IgD-negative memory B cell (primary cell): ENCODE measurements around the gene PRMT7. TPM values are rescaled to one million over a fixed set of nuclear protein-coding genes. Genes with fewer than 3 reads are reported as not detected.

ENCODE experiments used
- H3K27ac Mint-ChIP-seq, 3 donors: one replicate each; pipeline ENCODE4 v1.8.0; 2020 to 2022; ENCODE audit warnings: mild to moderate bottlenecking in 3 of 3, mixed read lengths in 3 of 3, moderate library complexity in 1 of 3
- H3K27me3 Mint-ChIP-seq: one replicate; pipeline ENCODE4 v1.8.0; 2021; ENCODE audit warnings: mixed read lengths
- H3K36me3 Mint-ChIP-seq: one replicate; pipeline ENCODE4 v1.8.0; 2020; ENCODE audit warnings: mild to moderate bottlenecking, mixed read lengths
- H3K4me1 Mint-ChIP-seq, 3 donors: one replicate each; pipeline ENCODE4 v1.8.0; 2020 to 2022; ENCODE audit warnings: mixed read lengths in 3 of 3, mild to moderate bottlenecking in 1 of 3
- H3K4me3 Mint-ChIP-seq, 4 donors: one replicate each; pipeline ENCODE4 v1.8.0; 2020 to 2022; ENCODE audit warnings: mild to moderate bottlenecking in 4 of 4, mixed read lengths in 4 of 4, moderate library complexity in 3 of 4
- H3K9me3 Mint-ChIP-seq, 3 donors: one replicate each; pipeline ENCODE4 v1.8.0; 2020 to 2021; ENCODE audit warnings: mixed read lengths in 3 of 3, mild to moderate bottlenecking in 1 of 3
- polyA plus RNA-seq: library from polyadenylated mRNA; unstranded; fragments of 300-500 nt; fragmentation: Illumina TruSeq; gene quantifications from one replicate; pipeline ENCODE4 v1.2.3, GENCODE V29; 2021

Gene PRMT7
- polyA plus RNA-seq, 1 donor from 2014 or later: 22.8 TPM

DNA sequence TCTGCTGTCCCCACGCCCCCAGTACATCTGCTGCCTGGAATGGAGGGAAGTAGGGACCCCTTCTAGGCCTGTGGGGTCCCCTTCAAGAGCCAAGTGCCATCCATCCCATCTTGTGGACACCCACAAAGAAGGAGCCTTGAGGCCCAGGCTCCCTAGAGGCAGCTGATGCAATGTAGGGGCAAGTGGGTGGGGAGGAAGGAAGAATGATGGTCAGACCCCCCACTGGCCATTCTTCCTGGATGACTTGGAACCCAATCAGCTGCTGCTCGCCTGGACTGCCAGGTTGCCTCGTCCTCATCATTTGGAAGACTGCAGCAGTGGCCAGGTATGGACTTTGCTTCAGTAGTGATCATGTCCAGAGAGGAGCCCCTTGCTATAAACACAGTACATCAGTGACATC lies 88.6 kb downstream of the PRMT7 start:
- Mint-ChIP-seq H3K36me3 (no peaks in the 10 kb centered on the region), H3K9me3 (no peaks in the 10 kb centered on the region), H3K27ac (no peak overlapping the region), H3K4me3 (no peak overlapping the region), H3K4me1 (peaks cover 0 to 6% (median 2%) of the 10 kb centered on the region in 3 donors), H3K27me3 (peaks cover 3% of the 10 kb centered on the region)

DNA sequence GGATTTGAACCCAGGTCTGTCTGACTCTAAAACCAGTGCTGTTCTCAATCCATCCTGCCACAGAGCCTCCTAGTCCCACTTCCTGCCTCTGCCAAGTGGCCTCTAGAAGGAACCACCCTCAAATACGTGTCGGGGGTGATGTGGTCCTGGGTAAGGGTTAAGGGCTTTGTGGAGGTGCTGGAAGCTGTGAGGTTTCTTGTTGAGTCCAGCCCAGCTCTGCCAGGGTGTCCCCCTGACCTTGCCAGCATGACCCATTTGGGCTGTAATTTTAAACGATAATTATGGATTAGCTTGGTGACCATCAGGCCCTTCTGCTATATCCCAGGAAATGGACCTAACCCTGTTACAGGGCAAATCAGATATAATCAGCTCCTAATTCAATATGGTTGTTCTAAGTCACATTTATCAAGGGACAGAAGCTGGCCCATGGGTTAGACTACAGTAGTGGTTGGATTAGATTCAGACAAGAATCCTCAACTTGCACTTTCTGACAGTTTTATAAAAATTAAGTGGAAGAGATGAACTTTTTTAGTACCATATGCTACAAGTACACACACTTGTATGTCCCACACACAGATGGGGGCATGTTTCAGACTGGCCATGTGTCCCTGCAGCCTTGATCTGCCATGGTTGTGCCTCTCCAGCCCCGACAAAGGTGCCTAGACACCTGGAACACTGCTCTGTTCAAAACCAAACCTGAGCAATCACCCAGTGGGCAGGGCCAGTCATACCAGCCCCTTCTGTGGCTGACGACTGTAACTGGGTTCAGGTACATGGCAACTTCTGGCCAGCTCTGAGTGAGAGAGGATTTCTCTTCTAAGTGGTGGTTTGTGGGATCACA lies 89.5 kb downstream of the PRMT7 start:
- H3K4me3 Mint-ChIP-seq: no peak overlapping the region
- H3K36me3 Mint-ChIP-seq: no peaks in the 10 kb centered on the region
- no peaks in the 10 kb centered on the region for H3K9me3 Mint-ChIP-seq
- H3K27me3 Mint-ChIP-seq: peaks cover 3% of the 10 kb centered on the region
- no peak overlapping the region for H3K27ac Mint-ChIP-seq
- H3K4me1 Mint-ChIP-seq: peaks cover 0 to 6% (median 2%) of the 10 kb centered on the region in 3 donors

DNA sequence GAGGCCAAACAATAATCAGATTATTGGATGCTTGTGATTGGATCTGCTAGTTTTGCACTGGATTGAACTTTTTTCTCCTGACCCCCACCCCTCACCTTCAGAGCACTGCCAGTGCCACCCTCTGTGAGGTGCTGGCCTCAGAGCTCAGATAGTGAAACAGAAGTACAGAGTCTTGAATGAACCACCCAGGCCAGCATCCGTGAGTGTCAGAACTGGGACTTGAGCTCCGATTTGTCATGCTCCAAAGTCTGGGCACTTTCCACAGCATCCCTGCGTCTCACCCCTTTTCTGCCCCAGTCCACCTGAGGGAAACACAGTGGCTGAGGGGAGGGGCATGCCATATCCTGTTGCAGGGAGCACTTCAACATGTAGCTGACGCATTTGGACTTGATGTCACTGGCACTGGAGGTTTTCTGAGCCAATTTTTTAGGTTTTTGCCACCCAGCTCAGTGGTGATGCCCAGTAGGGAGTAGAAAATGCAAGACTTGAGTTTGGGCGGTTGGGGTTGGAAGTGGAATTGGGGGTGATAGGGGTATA lies 90.2 kb downstream of the PRMT7 start:
- Mint-ChIP-seq H3K4me3 (no peak overlapping the region), H3K27ac (no peak overlapping the region), H3K9me3 (no peaks in the 10 kb centered on the region), H3K36me3 (no peaks in the 10 kb centered on the region), H3K4me1 (peaks cover 0 to 6% (median 2%) of the 10 kb centered on the region in 3 donors), H3K27me3 (peaks cover 3% of the 10 kb centered on the region)

DNA sequence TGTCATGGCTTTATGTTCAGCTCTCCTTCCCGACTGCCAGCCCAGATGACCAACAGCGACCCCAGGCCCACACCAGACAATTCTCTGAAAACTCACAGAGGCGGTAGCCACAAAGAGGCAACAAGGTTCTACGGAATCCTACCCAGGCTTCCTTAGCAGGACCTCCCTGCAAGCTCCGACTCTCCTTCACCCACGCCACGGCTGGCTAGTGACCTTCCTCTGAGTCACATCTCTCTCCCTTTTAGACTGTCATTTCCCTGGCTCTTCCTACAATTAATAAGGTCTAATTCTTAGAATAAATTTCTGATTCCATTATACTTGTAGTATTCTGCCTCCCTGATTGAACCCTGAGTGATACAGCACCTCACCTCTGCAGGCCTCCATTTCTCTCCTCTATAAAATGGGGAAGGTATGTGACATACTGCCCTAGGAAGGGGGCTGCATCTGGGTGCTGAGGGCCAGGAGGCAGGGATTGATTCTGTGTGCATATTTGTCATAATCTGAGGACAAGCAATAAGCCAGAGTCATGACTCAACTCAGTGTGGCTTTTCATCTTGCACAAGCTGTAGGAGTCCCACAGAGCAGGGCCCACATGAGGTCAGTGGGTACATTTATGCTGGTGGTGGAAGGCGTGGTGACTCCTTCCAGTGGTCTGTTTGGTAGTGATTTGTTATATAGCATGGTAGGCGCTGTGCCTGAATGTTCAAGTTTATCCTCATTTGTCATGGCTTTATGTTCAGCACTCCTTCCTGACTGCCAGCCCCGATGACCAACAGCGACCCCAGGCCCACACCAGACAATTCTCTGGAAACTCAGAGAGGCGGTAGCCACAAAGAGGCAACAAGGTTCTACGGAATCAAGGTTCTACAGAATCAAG lies 91.3 kb downstream of the PRMT7 start:
- H3K9me3 Mint-ChIP-seq: no peaks in the 10 kb centered on the region
- no peaks in the 10 kb centered on the region for H3K36me3 Mint-ChIP-seq
- H3K4me3 Mint-ChIP-seq: no peak overlapping the region
- H3K4me1 Mint-ChIP-seq: no peaks in the 10 kb centered on the region
- no peak overlapping the region for H3K27ac Mint-ChIP-seq
- H3K27me3 Mint-ChIP-seq: peaks cover 3% of the 10 kb centered on the region

DNA sequence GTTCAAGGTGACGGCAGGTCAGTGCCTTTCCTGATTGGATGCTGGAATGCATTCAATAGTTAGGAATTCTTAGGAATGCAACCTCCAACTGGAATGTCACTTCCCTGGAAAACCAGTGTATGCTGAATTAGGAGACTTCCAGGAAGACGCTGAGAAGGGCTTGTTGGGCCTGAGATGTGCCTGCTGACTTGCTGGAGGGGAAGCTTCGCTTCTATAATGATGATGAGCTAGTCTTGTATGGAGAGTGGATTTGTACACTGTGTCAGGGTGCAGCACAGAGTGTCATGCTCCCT lies 91.9 kb downstream of the PRMT7 start:
- no peak overlapping the region for H3K27ac Mint-ChIP-seq
- no peak overlapping the region for H3K4me3 Mint-ChIP-seq
- H3K4me1 Mint-ChIP-seq: no peaks in the 10 kb centered on the region
- H3K27me3 Mint-ChIP-seq: peaks cover 2% of the 10 kb centered on the region
- H3K9me3 Mint-ChIP-seq: no peaks in the 10 kb centered on the region
- H3K36me3 Mint-ChIP-seq: no peaks in the 10 kb centered on the region

DNA sequence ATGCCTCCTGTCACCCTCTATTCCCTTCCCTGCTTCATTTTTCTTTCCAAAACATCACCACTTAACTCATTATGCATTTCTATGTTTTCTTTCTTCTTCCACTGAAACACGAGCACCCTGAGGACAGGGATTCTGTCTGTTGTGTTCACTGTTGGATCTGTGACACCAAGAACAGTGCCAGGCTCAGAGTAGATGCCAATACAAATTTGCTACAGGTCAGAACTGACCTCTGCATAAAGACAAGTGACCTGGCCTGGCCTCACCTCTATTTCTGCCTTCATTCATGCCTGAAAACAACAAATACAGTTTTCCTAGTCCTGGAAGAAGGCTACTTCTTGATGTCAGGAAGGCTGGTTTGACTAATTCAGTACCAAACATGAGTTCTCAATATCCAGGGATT lies 92.4 kb downstream of the PRMT7 start:
- no peak overlapping the region for H3K4me3 Mint-ChIP-seq
- no peaks in the 10 kb centered on the region for H3K9me3 Mint-ChIP-seq
- peaks cover 1% of the 10 kb centered on the region for H3K27me3 Mint-ChIP-seq
- no peaks in the 10 kb centered on the region for H3K4me1 Mint-ChIP-seq
- no peak overlapping the region for H3K27ac Mint-ChIP-seq
- no peaks in the 10 kb centered on the region for H3K36me3 Mint-ChIP-seq

DNA sequence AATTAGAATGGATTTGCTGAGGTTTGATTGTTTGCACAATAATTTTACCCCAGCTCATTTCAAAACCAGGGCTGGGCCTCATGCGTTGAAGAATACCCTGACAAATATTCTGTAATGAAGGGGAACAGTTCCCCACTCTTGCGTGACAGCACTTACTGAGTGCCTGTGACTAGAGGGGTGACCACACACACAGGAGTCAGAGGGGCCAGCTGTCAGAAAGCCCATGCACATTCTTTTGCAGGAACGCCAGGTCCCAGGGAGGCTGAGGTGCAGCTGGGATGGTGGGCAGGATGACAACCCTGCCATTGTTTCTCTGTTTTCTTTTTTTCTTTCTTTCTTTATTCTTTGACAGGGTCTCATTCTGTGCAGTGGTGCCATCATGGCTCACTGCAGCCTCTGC lies 92.9 kb downstream of the PRMT7 start:
- H3K4me1 Mint-ChIP-seq: no peaks in the 10 kb centered on the region
- no peak overlapping the region for H3K4me3 Mint-ChIP-seq
- peaks cover 4% of the 10 kb centered on the region for H3K27me3 Mint-ChIP-seq
- H3K36me3 Mint-ChIP-seq: no peaks in the 10 kb centered on the region
- H3K9me3 Mint-ChIP-seq: no peaks in the 10 kb centered on the region
- H3K27ac Mint-ChIP-seq: no peak overlapping the region

DNA sequence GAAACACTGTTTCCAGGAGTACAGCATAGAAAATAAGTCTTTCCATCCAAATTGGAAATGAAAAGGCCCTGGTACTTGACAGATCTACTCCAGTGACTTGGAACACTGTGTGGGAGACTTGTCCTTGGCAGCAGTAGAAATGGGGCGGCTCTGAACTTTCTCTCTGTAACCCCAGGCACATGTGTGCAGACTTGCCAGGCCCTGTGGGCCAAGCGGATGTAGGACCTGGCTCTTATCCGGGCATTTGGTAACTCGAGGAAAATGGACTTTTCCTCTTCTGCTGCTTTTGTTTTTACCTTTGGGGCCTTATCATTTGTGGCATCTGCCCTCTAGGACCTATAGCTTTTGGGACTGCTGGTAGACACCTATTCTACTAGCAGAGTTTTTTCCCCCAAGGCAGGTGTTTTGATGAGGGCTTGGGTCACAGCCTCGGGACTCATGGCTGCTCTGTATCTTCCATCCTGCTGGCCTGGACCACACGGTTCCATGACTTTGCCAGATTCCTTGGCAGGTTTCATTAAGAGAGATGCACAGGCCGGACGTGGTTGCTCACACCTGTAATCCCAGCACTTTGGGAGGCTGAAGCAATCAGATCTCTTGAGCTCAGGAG lies 94.0 kb downstream of the PRMT7 start:
- no peak overlapping the region for H3K27ac Mint-ChIP-seq
- H3K4me1 Mint-ChIP-seq: no peaks in the 10 kb centered on the region
- H3K27me3 Mint-ChIP-seq: peaks cover 4% of the 10 kb centered on the region
- no peak overlapping the region for H3K4me3 Mint-ChIP-seq
- H3K9me3 Mint-ChIP-seq: no peaks in the 10 kb centered on the region
- no peaks in the 10 kb centered on the region for H3K36me3 Mint-ChIP-seq

DNA sequence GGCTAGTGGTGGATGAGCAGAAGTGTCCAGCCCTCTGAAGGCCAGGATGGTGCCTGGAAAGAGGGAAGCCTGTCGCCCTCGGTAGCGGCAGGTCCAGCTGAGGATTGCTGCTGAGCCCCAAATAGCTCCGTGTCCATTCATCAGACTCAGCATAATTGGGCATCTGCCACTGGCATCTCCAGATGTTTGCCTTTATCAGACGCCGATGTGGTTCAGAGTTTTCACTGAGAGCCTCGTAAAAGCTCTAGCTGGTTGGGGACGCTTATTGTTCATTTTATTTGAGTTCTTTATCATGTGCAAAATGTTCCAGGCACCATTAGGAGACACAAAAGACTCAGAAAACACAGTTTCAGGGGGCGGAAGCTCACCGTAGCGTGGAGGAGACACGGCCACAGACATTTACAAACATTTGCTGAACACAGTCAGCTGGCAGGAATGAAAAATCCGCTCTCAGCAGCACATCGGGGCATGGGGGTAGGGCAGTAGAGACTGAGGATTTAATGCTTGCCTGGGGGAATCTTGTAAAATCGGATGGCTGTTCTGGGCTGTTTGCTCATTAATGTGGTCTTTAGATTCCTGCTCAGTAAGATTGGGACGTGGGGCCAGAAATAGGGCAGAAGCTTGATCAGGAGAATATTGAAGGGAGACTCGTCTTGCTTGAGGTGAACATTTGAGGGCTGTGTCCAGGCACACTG lies 95.8 kb downstream of the PRMT7 start:
- Mint-ChIP-seq H3K4me1 (no peaks in the 10 kb centered on the region), H3K36me3 (no peaks in the 10 kb centered on the region), H3K27ac (no peak overlapping the region), H3K9me3 (no peaks in the 10 kb centered on the region), H3K27me3 (peaks cover 6% of the 10 kb centered on the region), H3K4me3 (no peak overlapping the region)

Other genes starting within 250 kb of the PRMT7 start
- 47.2 TPM for gene NFATC3, start 225.6 kb upstream of the PRMT7 start, polyA plus RNA-seq
- gene ESRP2, start 74.9 kb upstream of the PRMT7 start, polyA plus RNA-seq: 0.48 TPM
- 8.2 TPM for gene PLA2G15, start 65.6 kb upstream of the PRMT7 start, polyA plus RNA-seq
- gene SLC7A6, start 46.5 kb upstream of the PRMT7 start, polyA plus RNA-seq: 13.8 TPM
- 28.2 TPM for gene SLC7A6OS, start 73 bp upstream of the PRMT7 start, polyA plus RNA-seq
- gene SMPD3, start 137.5 kb downstream of the PRMT7 start, polyA plus RNA-seq: 9.7 TPM
- 23.1 TPM for gene ZFP90, start 228.3 kb downstream of the PRMT7 start, polyA plus RNA-seq